Inflammatory macrophage treated with lipopolysaccharide for 1 hour (primary cell): ENCODE data around the gene C12orf76.
"Not testable (repeated sequence)": the region's sequence is repeated elsewhere in the genome, so short reads cannot be mapped to it uniquely, and the experiment has no call there.

ENCODE experiments used
- DNase-seq, 2 donors: peaks; one replicate each; pipeline ENCODE4 v3.0.0-alpha.2; 2020 to 2022

C12orf76 gene

GRCh38 chr12:110020956-110021355 is 27.4 kb downstream of the C12orf76 start:
- no peak for DNase-seq

GRCh38 chr12:110015132-110015531 is 33.2 kb downstream of the C12orf76 start:
- peak; percentile 64 to 69 for DNase-seq

DNA sequence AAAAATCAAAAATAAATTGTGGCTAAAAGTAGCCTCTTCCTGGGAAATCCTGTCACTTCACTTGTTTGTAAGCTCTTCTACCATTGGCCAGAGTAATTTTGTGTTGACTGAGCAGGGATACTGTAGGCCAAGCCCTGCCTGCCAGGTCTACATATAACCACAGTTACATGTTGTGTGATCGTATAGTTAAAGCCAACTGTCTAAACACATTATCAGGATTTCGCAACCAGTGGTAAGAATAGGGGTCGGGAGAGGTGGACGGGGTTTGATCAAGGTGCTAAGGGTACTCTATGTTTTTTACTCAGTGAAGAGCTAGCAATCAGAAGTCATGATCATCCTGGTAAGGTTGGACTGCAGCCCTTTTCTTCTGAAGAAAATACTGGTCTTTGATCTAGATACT is 35.7 kb downstream of the C12orf76 start:
- no peak for DNase-seq

DNA sequence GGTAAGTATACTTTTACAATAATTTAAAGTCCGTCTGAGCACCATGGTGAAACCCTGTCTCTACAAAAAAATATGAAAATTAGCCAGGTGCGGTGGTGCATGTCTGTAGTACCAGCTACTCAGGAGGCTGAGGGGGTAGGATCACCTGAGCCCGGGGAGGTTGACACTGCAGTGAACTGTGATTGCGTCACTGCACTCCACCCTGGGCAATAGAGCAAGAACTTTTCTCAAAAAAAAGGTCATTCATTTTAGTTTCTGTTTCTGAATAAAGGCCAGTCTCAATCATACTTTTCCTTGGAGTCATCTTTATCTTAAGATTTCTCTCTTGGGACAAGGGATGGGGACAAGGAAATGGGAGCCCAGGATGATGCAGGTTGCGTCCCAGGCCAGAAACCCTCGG is 36.2 kb downstream of the C12orf76 start:
- peak in 1 of 2 donors; percentile 41 for DNase-seq

DNA sequence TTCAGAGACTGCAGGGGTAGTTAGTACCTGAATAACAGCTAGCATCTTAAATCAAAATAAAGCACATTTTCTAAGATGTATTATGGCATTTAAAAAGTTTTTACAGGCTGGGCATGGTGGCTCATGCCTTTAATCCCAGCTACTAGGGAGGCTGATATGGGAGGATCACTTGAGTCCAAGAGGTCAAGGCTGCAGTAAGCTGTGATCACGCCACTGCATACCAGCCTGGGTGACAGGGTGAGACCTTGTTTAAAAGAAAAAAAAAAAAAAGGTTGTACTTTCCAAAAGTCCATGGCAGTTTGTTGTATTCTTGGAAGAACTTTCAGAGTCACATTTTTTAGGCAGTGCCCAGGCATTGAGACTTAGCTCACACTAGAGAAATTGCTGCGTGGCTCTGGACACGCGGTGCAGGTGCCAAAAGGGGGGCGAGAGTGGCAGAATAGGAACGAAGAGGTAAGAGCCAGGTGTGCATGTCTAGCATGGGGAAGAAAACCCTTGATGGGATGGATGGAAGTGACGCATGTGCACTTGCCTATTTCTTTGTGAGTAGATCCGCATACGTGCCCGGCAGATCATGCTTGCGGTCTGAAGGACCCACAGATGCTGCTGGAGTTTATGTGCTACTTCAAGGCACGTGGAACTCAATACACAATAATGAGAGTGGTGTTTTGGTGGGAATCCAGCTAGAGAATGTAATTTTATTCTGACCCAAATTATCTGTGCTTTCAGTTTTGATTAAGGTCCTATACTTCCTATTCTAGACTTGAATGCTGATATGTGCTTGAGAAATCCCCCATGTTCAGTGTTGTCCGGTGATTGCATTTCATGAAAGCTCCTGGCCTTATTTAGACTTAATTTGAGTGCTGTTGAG is 37.2 kb downstream of the C12orf76 start:
- peak; percentile 37 to 59 for DNase-seq

DNA sequence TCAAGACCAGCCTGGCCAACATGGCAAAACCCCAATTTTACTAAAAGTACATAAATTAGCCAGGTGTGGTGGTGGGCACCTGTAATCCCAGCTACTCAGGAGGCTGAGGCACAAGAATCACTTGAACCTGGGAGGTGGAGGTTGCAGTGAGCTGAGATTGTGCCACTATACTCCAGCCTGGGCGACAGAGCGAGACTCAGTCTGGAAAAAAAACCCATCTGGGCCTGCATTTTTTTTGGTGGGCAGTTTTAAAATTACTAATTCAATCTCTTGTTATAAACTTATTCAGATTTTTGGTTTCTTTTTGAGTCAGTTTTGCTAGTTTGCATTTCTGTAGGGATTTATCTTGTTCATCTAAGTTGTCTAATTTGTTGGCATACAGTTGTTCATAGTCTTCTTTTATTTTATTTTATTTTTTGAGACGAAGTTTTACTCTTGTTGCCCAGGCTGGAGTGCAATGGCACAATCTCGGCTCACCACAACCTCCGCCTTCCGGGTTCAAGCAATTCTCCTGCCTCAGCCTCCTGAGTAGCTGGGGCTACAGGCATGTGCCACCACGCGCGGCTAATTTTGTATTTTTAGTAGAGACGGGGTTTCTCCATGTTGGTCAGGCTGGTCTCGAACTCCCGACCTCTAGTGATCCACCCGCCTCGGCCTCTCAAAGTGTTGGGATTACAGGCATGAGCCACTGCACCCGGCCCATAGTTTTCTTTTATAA is 39.5 kb downstream of the C12orf76 start:
- not testable (repeated sequence) for DNase-seq

- DNase-seq, result peak; percentile 88 to 97
Observed at GRCh38 chr12:110007881-110008280, 40.4 kb downstream of the C12orf76 start.

- DNase-seq, result no peak
Observed at GRCh38 chr12:110006115-110006514, 42.2 kb downstream of the C12orf76 start.

DNA sequence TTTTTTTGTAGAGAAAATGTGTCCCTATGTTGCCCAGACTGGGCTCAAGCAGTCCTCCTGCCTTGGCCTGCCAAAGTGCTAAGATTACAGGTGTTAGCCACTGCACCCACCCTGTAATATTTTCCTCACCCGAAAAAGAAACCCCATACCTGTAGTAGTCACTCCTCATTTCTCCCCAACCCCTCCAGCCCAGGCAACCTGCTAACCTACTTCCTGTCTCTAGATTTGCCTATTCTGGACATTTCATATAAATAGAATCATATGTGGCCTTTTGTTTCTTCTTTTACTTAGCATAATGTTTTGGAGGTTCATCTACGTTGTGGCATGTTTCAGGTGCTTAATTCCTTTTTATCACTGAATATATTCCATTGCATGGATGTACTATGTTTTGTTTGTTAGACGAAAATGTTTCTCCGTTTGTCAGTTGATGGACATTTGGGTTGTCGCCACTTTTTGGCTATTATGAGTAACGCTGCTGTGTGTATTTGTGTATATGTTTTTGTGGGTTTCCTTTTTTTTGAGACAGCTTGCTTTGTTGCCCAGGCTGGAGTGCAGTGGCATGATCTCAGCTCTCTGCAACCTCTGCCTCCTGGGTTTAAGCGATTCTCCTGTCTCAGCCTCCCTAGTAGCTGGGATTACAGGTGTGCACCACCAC is 42.9 kb downstream of the C12orf76 start:
- DNase-seq, result no peak

DNA sequence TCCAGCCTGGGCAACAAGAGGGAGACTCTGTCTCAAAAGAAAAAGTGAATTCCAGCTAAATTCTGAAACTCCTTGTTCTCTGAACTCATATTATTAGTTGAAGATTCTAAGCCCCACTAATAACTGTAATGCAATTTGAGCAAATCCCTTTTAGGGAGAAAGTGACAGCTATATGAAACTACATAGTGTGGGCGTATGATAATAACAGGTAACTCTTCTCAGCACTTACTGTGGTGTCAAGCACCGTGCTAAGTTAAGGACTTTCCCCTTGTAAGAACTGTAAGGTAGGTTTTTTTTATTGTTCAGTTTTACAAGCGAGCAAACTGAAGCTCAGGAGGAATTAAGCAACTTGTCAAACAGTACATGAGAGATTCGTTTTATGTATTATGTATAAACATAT is 43.7 kb downstream of the C12orf76 start:
- no peak for DNase-seq

- DNase-seq, result no peak
Observed at GRCh38 chr12:110002676-110003515, 45.4 kb downstream of the C12orf76 start.

DNA sequence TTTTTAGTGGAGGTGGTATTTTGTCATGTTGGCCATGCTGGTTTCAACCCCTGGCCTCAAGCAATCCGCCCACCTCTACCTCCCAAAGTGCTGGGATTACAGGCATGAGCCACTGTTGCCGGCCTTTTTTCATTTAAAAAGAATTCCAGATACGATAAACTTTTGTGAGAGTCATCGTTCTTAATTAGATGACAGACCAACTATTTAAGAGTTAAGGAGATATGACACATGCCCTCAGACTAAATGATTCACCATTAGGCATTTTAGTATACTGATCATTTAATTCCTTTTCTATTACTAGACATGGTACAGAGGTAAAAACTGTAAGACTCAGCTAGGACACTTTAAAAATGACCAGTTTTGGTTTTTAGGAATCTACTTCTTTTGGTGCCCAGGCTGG is 46.7 kb downstream of the C12orf76 start:
- no peak for DNase-seq

- peak in 1 of 2 donors; percentile 26 for DNase-seq
Observed at GRCh38 chr12:109999983-110000505, 48.3 kb downstream of the C12orf76 start.

DNA sequence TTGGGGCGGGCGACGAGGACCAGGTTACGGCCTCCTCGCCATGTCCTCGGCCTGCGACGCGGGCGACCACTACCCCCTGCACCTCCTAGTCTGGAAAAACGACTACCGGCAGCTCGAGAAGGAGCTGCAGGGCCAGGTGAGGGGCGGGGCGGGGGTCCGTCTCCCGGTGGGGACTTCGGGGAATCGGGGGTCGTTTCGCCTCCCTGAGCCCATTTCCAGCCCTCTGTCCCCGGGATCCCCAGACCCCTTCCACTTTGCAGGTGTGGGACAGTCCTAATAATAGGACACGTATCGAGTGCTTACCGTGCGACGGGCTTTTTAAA is 48.7 kb downstream of the C12orf76 start:
- no peak for DNase-seq

GRCh38 chr12:109998904-109999648 is 49.2 kb downstream of the C12orf76 start, which contains the start of gene ANKRD13A:
Gene ANKRD13A (plus strand): TSS chr12:109999430. CDS start chr12:109999689, 259 bp downstream.
- peak; percentile 89 to 92 for DNase-seq

DNA sequence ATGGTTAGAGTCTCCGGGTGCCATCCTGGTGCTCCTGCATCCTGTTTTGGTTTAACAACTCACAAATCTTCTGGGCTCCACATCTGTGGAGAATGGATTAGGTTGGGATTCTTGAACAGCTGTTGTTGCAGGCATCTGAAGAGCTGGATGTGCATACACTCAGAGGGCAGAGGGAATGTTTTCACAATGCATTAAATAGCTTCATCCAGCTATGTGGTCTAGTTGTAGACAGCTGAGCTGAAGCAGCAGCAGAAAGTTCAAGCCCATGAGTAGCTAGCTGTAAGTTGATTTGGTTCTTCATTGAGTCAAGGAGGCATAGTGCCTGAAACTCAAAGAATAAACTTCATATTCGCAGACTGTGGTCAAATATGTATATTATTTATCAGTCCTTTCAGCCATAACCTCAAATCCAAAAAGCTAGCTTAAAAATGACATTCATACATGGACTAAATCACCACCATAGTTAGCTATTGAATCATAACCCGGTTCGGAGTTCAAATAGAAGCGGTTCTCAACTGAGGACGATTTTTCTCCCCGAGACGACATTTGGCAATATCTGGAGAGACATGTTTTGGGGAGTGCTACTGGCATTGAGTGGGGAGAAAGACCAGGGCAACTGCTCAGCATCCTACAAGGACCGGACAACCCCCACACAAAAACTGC is 50.0 kb downstream of the C12orf76 start:
- DNase-seq, result no peak

DNA sequence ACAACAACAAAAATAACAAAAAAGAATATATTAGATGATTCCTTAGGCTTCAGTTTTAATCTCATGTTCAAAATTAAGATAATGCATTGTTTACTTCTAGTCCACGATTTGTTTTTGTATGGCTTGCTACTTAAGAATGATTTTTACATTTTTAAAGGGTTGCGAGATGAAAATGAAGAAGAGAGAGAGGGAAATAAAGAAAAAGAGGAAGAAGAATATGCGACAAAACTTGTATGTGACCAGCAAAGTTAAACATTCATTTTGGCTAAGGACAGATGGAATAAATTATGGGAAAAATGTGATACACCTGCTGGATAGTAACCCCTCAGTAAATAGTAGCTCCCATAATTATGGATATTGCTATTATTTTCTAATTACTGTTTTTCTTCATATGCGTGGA is 50.9 kb downstream of the C12orf76 start:
- no peak for DNase-seq

DNA sequence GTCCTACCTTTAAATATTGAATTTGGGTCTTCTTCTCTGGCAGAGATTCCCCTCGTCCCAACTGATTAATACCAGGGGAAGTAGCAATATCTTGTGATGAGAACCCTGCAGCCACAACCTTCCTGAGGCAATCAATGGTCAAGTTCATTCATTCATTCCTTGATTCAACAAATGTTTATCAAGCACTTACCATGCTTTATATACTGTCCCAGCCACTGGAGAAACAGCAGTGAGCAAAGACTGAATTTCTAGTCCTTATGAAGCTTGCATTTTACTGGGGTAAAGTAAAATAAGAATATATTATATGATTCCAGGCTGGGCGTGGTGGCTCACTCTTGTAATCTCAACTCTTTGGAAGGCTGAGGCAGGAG is 51.9 kb downstream of the C12orf76 start:
- DNase-seq, result no peak

DNA sequence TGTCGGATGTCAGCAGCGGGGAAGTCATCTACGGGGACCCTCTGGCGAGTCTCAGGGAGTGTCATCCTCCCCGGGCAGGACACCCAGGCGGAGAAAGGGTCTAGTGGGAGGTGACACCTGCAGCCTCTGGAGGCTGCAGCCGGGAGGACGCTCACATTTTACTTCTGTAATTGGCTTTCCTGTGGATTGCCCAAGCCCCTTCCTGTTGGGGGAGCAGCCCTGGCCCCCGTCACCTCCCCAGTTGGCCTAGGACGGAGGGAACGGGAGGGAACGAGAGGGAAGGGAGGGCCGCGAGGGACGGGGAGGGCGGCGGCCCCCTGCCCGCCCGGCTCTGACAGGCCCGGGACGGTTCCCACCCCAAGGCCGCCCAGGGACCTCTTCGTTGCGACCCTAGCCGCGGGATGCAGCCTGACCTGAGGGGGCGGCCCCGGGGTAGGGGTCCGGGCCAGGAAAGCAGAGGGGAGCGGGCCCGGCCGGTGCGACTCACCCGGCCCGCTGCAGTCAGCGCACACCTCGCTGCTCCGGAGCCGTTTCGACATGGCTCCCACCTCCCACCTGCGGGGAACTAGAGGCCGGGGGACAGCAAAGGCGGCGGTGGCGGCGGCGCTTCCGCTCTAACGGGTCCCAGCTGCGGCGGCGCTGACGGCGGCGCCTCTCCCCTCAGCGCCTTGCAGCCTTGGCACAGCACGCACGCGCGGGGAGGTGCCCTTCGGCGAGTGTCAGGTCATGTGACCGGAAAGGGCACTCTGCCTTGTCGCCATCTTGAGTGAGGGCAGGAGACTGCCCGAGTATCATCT is 52.4 kb downstream of the C12orf76 start, which contains the start of gene GIT2:
GIT2 (minus strand) TSS at position 683 of the 797 bp plus-strand sequence; CDS start at position 539, 144 bp downstream.
- DNase-seq, result peak; percentile 92 to 93

DNA sequence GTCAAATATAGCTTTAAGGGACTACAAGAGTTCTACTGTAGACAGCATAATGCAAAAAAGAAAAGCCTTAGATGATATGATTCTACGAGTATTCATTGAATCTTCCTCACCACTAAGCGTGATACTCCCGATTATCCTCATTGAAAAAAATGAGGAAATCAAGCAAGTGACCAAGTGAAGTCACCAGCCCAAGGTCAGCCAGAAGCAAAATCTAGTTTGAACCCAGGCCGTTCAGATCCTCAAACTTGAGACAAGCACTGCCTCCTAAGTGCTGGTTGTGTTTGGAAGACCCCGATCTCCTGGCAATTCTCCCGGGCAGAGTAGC is 53.0 kb downstream of the C12orf76 start:
- DNase-seq, result peak; percentile 48 to 54
